Tibial nerve (tissue), 3 donors: ENCODE measurements around the gene SRPX2.

Experiments
- CTCF ChIP-seq, 5 experiments: fragments of 200-600 bp in 3 of 5; fragments of 450-650 bp in 2 of 5; sonication (generic) in 3 of 5; IDR thresholded peaks; one replicate each; pipeline ENCODE4 v1.5.1; 2016 to 2019; ENCODE audit warnings: antibody characterized with exemption in 5 of 5, mild to moderate bottlenecking in 3 of 5, moderate library complexity in 2 of 5
- POLR2A ChIP-seq, 2 donors: fragments of 450-650 bp; IDR thresholded peaks; one replicate each; pipeline ENCODE4 v1.6.1; 2017; ENCODE audit warnings: antibody characterized with exemption in 2 of 2, mild to moderate bottlenecking in 2 of 2, moderate library complexity in 2 of 2

- TF ChIP-seq CTCF (IDR thresholded peaks at IDR 0.05) (no peak), POLR2A (IDR thresholded peaks at IDR 0.05) (no peak)
Observed at GRCh38 chrX:100700809-100701208, 56.8 kb downstream of the SRPX2 start.
